DOHH2 (cell line): ENCODE data around the gene BHLHE40.

Experiments used
- EZH2phosphoT487 ChIP-seq: fragments of 200-600 bp; sonication (generic); IDR thresholded peaks from 2 replicates; pipeline ENCODE4 v1.6.1; 2017; ENCODE audit warnings: borderline replicate concordance, mild to moderate bottlenecking, antibody characterized with exemption, low read length, moderate library complexity, mixed read lengths
- TF ChIP-seq, protein P1 (sequence below): fragments of 200-600 bp; sonication (generic); IDR thresholded peaks from one replicate; pipeline ENCODE4 v1.5.1; 2014; ENCODE audit warnings: antibody characterized with exemption, mild to moderate bottlenecking, low read depth, low read length; ENCODE audit not compliant: poor library complexity, severe bottlenecking

DNA sequence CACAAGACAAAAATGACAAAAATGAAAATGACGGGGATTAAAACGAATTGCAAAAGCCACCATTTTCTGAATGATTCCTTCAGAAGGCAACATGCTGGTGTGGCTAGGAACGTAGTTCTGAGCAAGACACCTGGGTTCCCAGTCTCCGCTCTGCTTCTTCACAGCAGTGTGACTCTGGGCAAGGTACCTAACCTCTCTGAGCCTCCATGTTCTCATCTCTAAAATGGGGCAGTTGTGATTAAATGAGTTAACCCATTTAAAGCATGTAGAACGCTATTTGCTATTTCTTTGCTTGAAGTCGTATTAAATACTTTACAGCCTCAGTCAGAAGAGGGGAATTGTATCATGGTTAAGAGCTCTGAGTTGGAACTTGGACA, 23.6 kb downstream of the BHLHE40 start:
- TF ChIP-seq, protein P1, sequence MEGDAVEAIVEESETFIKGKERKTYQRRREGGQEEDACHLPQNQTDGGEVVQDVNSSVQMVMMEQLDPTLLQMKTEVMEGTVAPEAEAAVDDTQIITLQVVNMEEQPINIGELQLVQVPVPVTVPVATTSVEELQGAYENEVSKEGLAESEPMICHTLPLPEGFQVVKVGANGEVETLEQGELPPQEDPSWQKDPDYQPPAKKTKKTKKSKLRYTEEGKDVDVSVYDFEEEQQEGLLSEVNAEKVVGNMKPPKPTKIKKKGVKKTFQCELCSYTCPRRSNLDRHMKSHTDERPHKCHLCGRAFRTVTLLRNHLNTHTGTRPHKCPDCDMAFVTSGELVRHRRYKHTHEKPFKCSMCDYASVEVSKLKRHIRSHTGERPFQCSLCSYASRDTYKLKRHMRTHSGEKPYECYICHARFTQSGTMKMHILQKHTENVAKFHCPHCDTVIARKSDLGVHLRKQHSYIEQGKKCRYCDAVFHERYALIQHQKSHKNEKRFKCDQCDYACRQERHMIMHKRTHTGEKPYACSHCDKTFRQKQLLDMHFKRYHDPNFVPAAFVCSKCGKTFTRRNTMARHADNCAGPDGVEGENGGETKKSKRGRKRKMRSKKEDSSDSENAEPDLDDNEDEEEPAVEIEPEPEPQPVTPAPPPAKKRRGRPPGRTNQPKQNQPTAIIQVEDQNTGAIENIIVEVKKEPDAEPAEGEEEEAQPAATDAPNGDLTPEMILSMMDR: no peak
- no peak for TF ChIP-seq EZH2phosphoT487
